Omental fat pad (tissue), 4 donors: ENCODE results near the gene SLC4A5. TPM values are rescaled to one million over a fixed set of nuclear protein-coding genes. Genes with fewer than 3 reads are reported as not detected.

ENCODE experiments used
- ATAC-seq: fragments of 150-250 bp; one replicate; pipeline ENCODE4 v1.9.1; 2016; ENCODE audit warnings: mild to moderate bottlenecking, moderate library complexity; ENCODE audit not compliant: low FRiP score
- DNase-seq: peaks from one replicate; pipeline ENCODE4 v3.0.0-alpha.2; 2019; ENCODE audit warnings: low spot score
- total RNA-seq, 4 donors: library from RNA; depleted of rRNA; stranded (reverse); fragments of >200 nt; gene quantifications; one replicate each; pipeline ENCODE4 v1.1.0, GENCODE V29; 2016
- TF ChIP-seq, protein P1 (sequence below), 3 donors: fragments of 450-650 bp; IDR thresholded peaks; one replicate each; pipeline ENCODE4 v1.5.1; 2016 to 2017; ENCODE audit warnings: antibody characterized with exemption in 3 of 3, mild to moderate bottlenecking in 3 of 3, moderate library complexity in 2 of 3

SLC4A5 gene
- total RNA-seq, 4 donors from 2014 or later: 1.2 to 3.0 (median 1.6) TPM

DNA sequence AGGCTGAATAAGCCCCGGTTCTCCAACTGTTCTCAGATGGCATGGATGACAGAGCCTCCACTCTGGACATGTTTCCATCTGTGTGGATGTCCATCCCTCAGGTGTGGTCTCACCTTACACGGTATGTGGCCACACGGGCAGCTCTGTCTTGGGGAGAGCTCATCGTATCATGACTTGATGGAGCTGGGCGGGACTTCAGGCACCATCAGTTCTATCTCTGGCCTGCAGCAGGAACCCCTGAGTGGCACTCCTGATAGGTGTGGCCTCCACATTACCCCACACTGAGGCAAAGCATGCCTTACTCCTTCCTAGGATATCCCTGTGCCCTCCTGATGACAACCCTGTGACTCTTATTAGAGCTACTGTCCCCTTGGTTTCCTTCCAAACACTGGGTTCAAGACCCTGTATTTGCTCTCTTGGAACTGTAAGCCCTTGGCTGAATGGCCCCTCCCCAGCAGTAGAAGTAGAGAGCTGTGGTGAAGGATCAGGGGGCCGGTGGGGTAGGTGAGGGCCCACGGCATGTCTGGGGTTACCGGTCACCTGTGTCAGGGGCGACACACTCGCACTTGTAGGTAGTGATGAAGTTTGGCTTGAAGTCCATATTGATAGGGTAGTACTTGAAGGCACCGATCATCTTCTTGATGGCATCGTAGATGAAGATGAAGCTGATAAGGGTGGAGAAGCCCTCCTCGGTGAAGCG, 96.6 kb downstream of the SLC4A5 start:
- ATAC-seq (no peak), DNase-seq (no peak)
- TF ChIP-seq, protein P1, sequence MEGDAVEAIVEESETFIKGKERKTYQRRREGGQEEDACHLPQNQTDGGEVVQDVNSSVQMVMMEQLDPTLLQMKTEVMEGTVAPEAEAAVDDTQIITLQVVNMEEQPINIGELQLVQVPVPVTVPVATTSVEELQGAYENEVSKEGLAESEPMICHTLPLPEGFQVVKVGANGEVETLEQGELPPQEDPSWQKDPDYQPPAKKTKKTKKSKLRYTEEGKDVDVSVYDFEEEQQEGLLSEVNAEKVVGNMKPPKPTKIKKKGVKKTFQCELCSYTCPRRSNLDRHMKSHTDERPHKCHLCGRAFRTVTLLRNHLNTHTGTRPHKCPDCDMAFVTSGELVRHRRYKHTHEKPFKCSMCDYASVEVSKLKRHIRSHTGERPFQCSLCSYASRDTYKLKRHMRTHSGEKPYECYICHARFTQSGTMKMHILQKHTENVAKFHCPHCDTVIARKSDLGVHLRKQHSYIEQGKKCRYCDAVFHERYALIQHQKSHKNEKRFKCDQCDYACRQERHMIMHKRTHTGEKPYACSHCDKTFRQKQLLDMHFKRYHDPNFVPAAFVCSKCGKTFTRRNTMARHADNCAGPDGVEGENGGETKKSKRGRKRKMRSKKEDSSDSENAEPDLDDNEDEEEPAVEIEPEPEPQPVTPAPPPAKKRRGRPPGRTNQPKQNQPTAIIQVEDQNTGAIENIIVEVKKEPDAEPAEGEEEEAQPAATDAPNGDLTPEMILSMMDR (IDR thresholded peaks at IDR 0.05): no peak

DNA sequence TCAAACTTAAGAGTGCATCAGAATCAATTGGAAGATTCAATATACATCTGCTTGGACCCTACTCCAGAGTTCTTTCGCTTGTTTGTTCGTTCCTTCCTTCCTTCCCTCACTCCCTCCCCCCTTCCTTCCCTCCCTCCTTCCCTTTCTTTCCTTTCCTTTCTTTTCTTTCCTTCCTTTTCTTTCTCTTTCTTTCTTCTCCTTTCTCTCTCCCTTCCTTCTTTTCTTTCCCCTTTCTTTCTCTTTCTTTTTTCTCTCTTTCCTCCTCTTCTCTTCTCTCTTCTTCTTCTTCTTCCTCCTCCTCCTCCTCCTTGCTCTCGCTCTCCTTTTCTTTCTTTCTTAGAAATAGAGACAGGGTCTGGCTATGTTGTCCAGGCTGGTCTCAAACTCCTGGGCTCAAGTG, 98.9 kb downstream of the SLC4A5 start:
- no peak for ATAC-seq
- TF ChIP-seq, protein P1 (IDR thresholded peaks at IDR 0.05): no peak
- DNase-seq: no peak

DNA sequence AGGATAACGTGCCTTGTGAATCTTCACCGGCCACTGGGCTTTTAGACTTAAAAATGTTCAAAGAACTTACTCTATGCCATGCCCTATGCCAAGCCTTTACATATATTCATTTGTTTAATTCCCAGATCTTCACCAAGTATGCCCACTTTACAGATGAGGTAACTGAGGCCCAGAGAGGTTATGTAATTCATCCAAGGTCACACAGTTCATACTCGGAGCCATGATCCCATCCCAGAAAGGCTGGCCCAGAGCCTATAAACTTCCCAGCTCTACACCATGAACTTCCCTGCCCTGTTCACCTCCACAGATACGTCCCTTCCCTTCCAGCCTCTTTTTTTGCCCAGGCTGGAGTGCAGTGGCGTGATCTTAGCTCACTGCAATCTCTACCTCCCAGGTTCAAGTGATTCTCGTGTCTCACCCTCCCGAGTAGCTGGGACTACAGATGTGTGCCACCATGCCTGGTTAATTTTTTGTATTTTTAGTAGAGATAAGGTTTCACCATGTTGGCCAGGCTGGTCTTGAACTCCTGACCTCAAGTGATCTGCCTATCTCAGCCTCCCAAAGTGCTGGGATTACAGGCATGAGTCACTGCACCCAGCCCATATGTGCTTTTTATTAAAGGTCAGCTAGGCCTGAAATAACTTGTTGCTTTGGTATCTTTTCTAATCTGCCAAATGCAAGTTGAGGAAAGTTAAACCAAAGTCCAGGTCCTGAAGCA, 100.7 kb downstream of the SLC4A5 start:
- DNase-seq: no peak
- ATAC-seq: no peak
- TF ChIP-seq, protein P1 (IDR thresholded peaks at IDR 0.05): no peak

DNA sequence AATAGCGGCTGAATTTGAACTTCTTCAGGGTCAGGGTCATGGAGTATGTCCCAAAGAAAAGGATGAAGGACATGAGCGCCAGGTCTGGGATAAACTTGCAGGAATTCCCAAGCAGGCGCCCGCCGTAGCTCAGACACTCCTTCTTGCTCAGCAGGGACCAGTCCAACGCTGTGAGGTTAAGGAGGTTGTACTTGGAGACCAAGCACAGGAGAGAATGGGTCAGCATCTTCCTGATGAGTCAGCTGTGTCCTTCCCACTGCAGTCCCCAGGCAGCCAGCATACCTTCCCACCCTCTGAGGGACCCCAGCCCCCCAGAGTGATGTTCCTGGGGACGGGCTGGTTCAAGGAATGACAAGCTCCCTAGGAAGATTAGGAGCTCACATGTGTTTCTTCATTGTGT, 103.9 kb downstream of the SLC4A5 start:
- TF ChIP-seq, protein P1 (IDR thresholded peaks at IDR 0.05): no peak
- DNase-seq (no peak), ATAC-seq (no peak)

DNA sequence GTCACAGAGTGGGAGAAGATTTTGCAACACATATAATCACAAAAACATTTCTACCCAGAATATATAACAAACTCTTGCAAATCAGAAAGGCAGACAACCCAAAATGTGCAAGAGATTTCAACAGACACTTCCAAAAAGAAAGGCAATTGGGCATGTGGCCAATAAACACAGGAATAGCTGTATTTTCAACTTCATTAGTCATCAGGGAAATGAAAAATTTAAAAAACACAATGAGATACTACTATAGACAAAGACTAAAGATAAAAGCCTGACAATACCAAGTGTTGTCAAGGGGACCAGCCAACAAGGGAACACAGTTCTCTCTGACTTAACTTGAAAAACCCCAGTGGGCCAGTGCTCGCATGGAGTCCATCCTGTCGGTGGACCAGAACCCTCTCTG, 104.3 kb downstream of the SLC4A5 start:
- TF ChIP-seq, protein P1 (IDR thresholded peaks at IDR 0.05): no peak
- no peak for ATAC-seq
- no peak for DNase-seq

DNA sequence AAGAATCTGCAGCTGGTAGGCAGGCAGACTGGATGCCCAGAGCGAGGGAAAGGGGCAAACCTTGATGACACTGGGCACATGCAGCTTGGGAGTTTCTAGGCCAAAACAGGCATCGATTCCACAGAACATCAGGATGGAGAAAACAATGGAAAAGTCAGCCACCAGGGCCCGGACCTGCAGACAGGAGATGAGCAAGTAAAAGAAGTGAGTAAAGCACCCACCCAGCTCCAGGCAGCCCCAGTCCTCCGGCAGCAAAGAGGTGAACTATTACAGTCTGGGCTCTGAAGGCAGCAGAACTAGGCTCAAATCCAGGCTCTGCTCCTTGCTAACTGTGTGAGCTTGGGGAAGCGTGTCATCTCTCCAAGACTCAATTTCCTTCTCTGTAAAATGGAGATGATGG, 108.2 kb downstream of the SLC4A5 start:
- DNase-seq (no peak), ATAC-seq (no peak)
- TF ChIP-seq, protein P1 (IDR thresholded peaks at IDR 0.05): no peak

DNA sequence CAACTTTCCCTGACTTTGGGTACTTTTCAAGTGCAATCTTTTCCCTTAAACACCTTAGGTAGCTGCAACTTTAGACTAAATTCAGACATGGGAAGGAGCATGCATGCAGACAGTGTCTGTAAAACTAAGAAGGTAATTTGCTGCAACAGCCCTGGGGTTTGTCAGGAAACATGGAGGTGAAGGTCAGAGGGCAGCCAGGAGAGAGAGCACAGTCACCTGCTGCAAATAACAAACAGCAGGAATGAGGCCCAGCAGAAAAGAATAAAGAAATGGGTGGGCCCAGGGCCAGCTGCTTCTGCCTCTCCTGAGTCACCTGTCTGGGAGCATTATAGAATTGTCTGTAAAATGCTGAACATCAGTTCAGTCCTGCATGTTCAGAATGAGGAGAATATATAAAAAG, 109.6 kb downstream of the SLC4A5 start:
- TF ChIP-seq, protein P1 (IDR thresholded peaks at IDR 0.05): no peak
- no peak for DNase-seq
- no peak for ATAC-seq
